PC-9 (cell line): Measurements from ENCODE around the gene ASPDH. TPM values are rescaled to one million over a fixed set of nuclear protein-coding genes. Genes with fewer than 3 reads are reported as not detected.

ENCODE experiments used
- BruUV-seq: library from RNA; stranded (reverse); fragments of 400-500 nt; replicated peaks from 2 replicates; lab custom pipeline; 2021; lab: Mats Ljungman, UMichigan
- CTCF ChIA-PET: fragments of 300-600 bp; sonication (Branson Sonifier 250); formaldehyde crosslinking; loops from one replicate; lab custom pipeline; 2022; ENCODE audit warnings: antibody characterized with exemption; lab: Charles Lee
- POLR2A ChIA-PET: fragments of 300-600 bp; sonication (Branson Sonifier 250); formaldehyde crosslinking; loops from one replicate; lab custom pipeline; 2022; ENCODE audit warnings: antibody characterized with exemption; ENCODE audit not compliant: unreplicated experiment; lab: Charles Lee
- DNase-seq, 2 experiments: peaks; one replicate each; pipeline versions ENCODE4 v3.0.0 to v3.0.0-alpha.2; 2015 to 2022; ENCODE audit warnings: mixed read lengths in 1 of 2
- H2AFZ ChIP-seq: fragments of 200-600 bp; sonication (generic); 2 replicates; pipeline ENCODE4 v1.8.1; 2017; ENCODE audit warnings: antibody characterized with exemption
- H3F3A ChIP-seq: fragments of 200-600 bp; sonication (generic); 2 replicates; pipeline ENCODE4 v1.8.1; 2017; ENCODE audit warnings: antibody characterized with exemption, mild to moderate bottlenecking, low read depth; ENCODE audit not compliant: insufficient read depth
- H3K27ac ChIP-seq: fragments of 200-600 bp; sonication (generic); 2 replicates; pipeline ENCODE4 v1.6.1; 2016; ENCODE audit warnings: mixed run types
- H3K27me3 ChIP-seq: fragments of 200-600 bp; sonication (generic); 2 replicates; pipeline ENCODE4 v1.6.1; 2016; ENCODE audit warnings: low read depth, mixed run types; ENCODE audit not compliant: insufficient read depth
- H3K36me3 ChIP-seq: fragments of 200-600 bp; sonication (generic); 2 replicates; pipeline ENCODE4 v1.6.1; 2016; ENCODE audit warnings: low read depth, mixed run types
- H3K4me1 ChIP-seq: fragments of 200-600 bp; sonication (generic); replicated peaks from 2 replicates; pipeline ENCODE4 v1.6.1; 2016; ENCODE audit warnings: mixed run types; ENCODE audit not compliant: insufficient read depth
- H3K4me2 ChIP-seq: fragments of 200-600 bp; sonication (generic); 2 replicates; pipeline ENCODE4 v1.6.1; 2017; ENCODE audit warnings: mixed run types
- H3K4me3 ChIP-seq: fragments of 200-600 bp; sonication (generic); 2 replicates; pipeline ENCODE4 v1.6.1; 2016; ENCODE audit warnings: mixed run types
- H3K79me2 ChIP-seq: fragments of 200-600 bp; sonication (generic); 2 replicates; pipeline ENCODE4 v1.6.1; 2017; ENCODE audit warnings: low read depth, mixed run types
- H3K9me2 ChIP-seq: fragments of 200-600 bp; sonication (generic); 2 replicates; pipeline ENCODE4 v1.8.1; 2017; ENCODE audit warnings: mild to moderate bottlenecking; ENCODE audit not compliant: insufficient read depth
- H3K9me3 ChIP-seq: fragments of 200-600 bp; sonication (generic); 2 replicates; pipeline ENCODE4 v1.8.1; 2016; ENCODE audit warnings: low read depth; ENCODE audit not compliant: insufficient read depth
- H4K20me1 ChIP-seq: fragments of 200-600 bp; sonication (generic); 2 replicates; pipeline ENCODE4 v1.8.1; 2017; ENCODE audit not compliant: insufficient read depth
- CTCF ChIP-seq: fragments of 200-600 bp; sonication (generic); conservative IDR thresholded peaks from 2 replicates; pipeline ENCODE4 v1.6.1; 2017; ENCODE audit warnings: mixed run types, antibody characterized with exemption, mild to moderate bottlenecking, moderate library complexity
- EZH2 ChIP-seq: fragments of 200-600 bp; sonication (generic); IDR thresholded peaks from 2 replicates; pipeline ENCODE4 v1.8.0; 2017; ENCODE audit warnings: antibody characterized with exemption, low read depth
- intact Hi-C: fragments of 100-400 bp; cut with micrococcal nuclease; formaldehyde crosslinking; loops from one replicate; pipeline ENCODE4 v1.10.0; 2022; ENCODE audit not compliant: unreplicated experiment
- total RNA-seq: library from RNA; stranded (reverse); gene quantifications from 2 replicates; pipeline ENCODE4 v1.2.3, GENCODE V29; 2021

Gene ASPDH
- total RNA-seq, 1 experiment from 2014 or later = not detected

GRCh38 chr19:50517704-50518075, 4.0 kb upstream of the ASPDH start:
- Histone ChIP-seq H3K27me3 (peaks cover 6% of the 10 kb centered on the region; the same call in 1 of the 2 replicates), H4K20me1 (no peaks in the 10 kb centered on the region), H3K79me2 (no peaks in the 10 kb centered on the region), H3K4me3 (no peak overlapping the region), H3F3A (no peaks in the 10 kb centered on the region), H3K4me2 (no peak overlapping the region), H3K27ac (no peak overlapping the region), H3K4me1 (no peaks in the 10 kb centered on the region), H3K9me3 (no peaks in the 10 kb centered on the region; the same call in 1 of the 2 replicates), H3K9me2 (no peaks in the 10 kb centered on the region), H2AFZ (no peak overlapping the region), H3K36me3 (no peaks in the 10 kb centered on the region)
- TF ChIP-seq CTCF (no peak), EZH2 (no peak)
- no TSS peak for BruUV-seq
- ChIA-PET POLR2A (no interaction called here), CTCF (no interaction called here)
- intact Hi-C loops = no loop called here
- DNase-seq = no peak

GRCh38 chr19:50516964-50517703, 3.4 kb upstream of the ASPDH start:
- POLR2A ChIA-PET = no interaction called here
- CTCF ChIA-PET = no interaction called here
- no peaks in the 10 kb centered on the region for H3K9me2 ChIP-seq
- H3K9me3 ChIP-seq = no peaks in the 10 kb centered on the region; the same call in 1 of the 2 replicates
- no peak overlapping the region for H3K4me3 ChIP-seq
- H2AFZ ChIP-seq = no peak overlapping the region
- H3K27ac ChIP-seq = no peak overlapping the region
- intact Hi-C loops = no loop called here
- H3F3A ChIP-seq = no peaks in the 10 kb centered on the region
- H4K20me1 ChIP-seq = no peaks in the 10 kb centered on the region
- DNase-seq = no peak
- no TSS peak for BruUV-seq
- H3K79me2 ChIP-seq = no peaks in the 10 kb centered on the region
- H3K4me1 ChIP-seq = peaks cover 3% of the 10 kb centered on the region
- no peaks in the 10 kb centered on the region for H3K36me3 ChIP-seq
- TF ChIP-seq CTCF = no peak
- H3K4me2 ChIP-seq = no peak overlapping the region
- peaks cover 6% of the 10 kb centered on the region; the same call in 1 of the 2 replicates for H3K27me3 ChIP-seq

DNA sequence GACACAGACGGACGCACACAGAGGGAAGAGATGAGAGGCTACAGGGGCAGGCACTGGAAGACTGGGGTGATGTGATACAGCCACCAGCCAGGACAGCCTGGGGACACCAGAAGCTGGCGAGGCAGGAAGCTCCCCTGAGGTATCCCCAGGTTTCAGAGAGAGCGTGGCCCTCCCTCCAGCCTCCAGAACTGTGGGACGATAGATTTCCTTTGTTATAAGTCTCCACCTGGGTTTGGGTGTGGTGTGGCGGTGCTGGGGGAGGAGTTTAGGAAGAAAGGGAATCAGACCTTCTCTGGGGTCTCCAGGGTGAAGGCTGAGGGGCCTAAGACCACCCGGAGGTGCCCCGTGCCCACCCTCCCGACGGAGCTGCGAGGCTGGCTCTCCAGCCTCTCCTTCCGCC, 2.7 kb upstream of the ASPDH start:
- Histone ChIP-seq H3K9me3 (no peaks in the 10 kb centered on the region; the same call in 1 of the 2 replicates), H3F3A (no peaks in the 10 kb centered on the region), H3K27me3 (peaks cover 6% of the 10 kb centered on the region; the same call in 1 of the 2 replicates), H2AFZ (no peak overlapping the region), H3K9me2 (no peaks in the 10 kb centered on the region), H3K4me3 (no peak overlapping the region), H3K4me1 (peaks cover 6% of the 10 kb centered on the region), H3K36me3 (no peaks in the 10 kb centered on the region), H4K20me1 (no peaks in the 10 kb centered on the region), H3K27ac (no peak overlapping the region), H3K4me2 (no peak overlapping the region), H3K79me2 (no peaks in the 10 kb centered on the region)
- no peak for TF ChIP-seq CTCF
- no peak for TF ChIP-seq EZH2
- no TSS peak for BruUV-seq
- intact Hi-C loops = no loop called here
- DNase-seq = no peak
- POLR2A ChIA-PET = interaction anchor here (0.5 to 0.6 kb wide), 3 partner anchors 288 to 1128 kb away, joined by 3 to 6 read pairs (median 4); partner anchors contain the start of gene KASH5
- CTCF ChIA-PET = no interaction called here
